HepG2 (cell line): ENCODE measurements around the gene TTF2. TPM values are rescaled to one million over a fixed set of nuclear protein-coding genes. Genes with fewer than 3 reads are reported as not detected.

ENCODE experiments used
- KIAA2018 ChIP-seq: sonication (generic); formaldehyde crosslinking; IDR thresholded peaks from 2 replicates; pipeline ENCODE4 v1.5.0; 2020; ENCODE audit warnings: mild to moderate bottlenecking, missing genetic modification reagents, borderline replicate concordance
- MED8 ChIP-seq: sonication (generic); formaldehyde crosslinking; IDR thresholded peaks from 2 replicates; pipeline ENCODE4 v1.8.1; 2023; ENCODE audit warnings: mild to moderate bottlenecking, missing genetic modification reagents; ENCODE audit not compliant: insufficient replicate concordance
- ZNF101 ChIP-seq: sonication (generic); formaldehyde crosslinking; IDR thresholded peaks from 2 replicates; pipeline ENCODE4 v1.4.0; 2020; ENCODE audit warnings: mild to moderate bottlenecking, low read depth, missing genetic modification reagents, borderline replicate concordance
- ZNF232 ChIP-seq: sonication (generic); formaldehyde crosslinking; IDR thresholded peaks from 2 replicates; pipeline ENCODE4 v1.4.0; 2020; ENCODE audit warnings: missing genetic modification reagents, borderline replicate concordance
- ZNF616 ChIP-seq: sonication (generic); formaldehyde crosslinking; IDR thresholded peaks from 2 replicates; pipeline ENCODE4 v1.5.0; 2020; ENCODE audit warnings: low read depth, mild to moderate bottlenecking, missing genetic modification reagents
- ZNF784 ChIP-seq: sonication (generic); formaldehyde crosslinking; IDR thresholded peaks from 2 replicates; pipeline ENCODE4 v1.5.1; 2020; ENCODE audit warnings: missing genetic modification reagents, mild to moderate bottlenecking, borderline replicate concordance
- polyA plus RNA-seq, 8 experiments: library from polyadenylated mRNA; depleted of rRNA in 3 of 8; stranded (reverse) in 7 of 8; unstranded in 1 of 8; fragments of >200 nt; fragmentation: Illumina TruSeq in 4 of 8; extraction: Trizol in 4 of 8; gene quantifications; 2 replicates each; pipeline versions ENCODE4 v1.2.1 to v1.2.3, GENCODE V29; 2011 to 2016; ENCODE audit warnings: low read depth in 4 of 8, missing spikeins in 1 of 8, mixed read lengths in 1 of 8; ENCODE audit not compliant: insufficient read depth in 1 of 8
- total RNA-seq, 5 experiments: library from RNA; depleted of rRNA; stranded (reverse); fragments of >200 nt; fragmentation: Illumina TruSeq; extraction: Trizol; gene quantifications; 2 replicates each; pipeline ENCODE4 v1.2.3, GENCODE V29; 2016; ENCODE audit warnings: low read depth in 1 of 5

Gene TTF2
- total and polyA plus RNA-seq, 2 of the 13 experiments (the other 11 are each of a cell fraction or from before 2014, with no cell fraction given) = 12.8 to 48.9 TPM

- TF ChIP-seq KIAA2018 (CRISPR knock-in tag) (no peak), ZNF101 (no peak), ZNF784 (CRISPR knock-in tag) (no peak), ZNF616 (CRISPR knock-in tag) (no peak), MED8 (no peak), ZNF232 (CRISPR knock-in tag) (no peak)
Measured at GRCh38 chr1:117054068-117054467, 6.1 kb upstream of the TTF2 start (continued).
